Body of pancreas (tissue), 4 donors: ENCODE measurements around the gene TPH1. TPM values are rescaled to one million over a fixed set of nuclear protein-coding genes. Genes with fewer than 3 reads are reported as not detected.

Experiments used
- ATAC-seq: fragments of 150-250 bp; one replicate; pipeline ENCODE4 v1.9.1; 2016
- DNase-seq, 4 donors: peaks; one replicate each; pipeline ENCODE4 v3.0.0-alpha.2; 2019
- H3K27ac ChIP-seq, 4 donors: fragments of 200-600 bp; sonication (generic); 1 replicate in 3 of 4; 2 replicates in 1 of 4; pipeline versions ENCODE4 v1.5.1 to v1.6.1; 2016 to 2019; ENCODE audit warnings: mild to moderate bottlenecking in 1 of 4, mixed read lengths in 1 of 4, moderate library complexity in 1 of 4
- H3K27me3 ChIP-seq, 2 donors: fragments of 200-600 bp; sonication (generic); one replicate each; pipeline ENCODE4 v1.6.0; 2016; ENCODE audit warnings: mild to moderate bottlenecking in 1 of 2
- H3K36me3 ChIP-seq, 2 donors: fragments of 200-600 bp; sonication (generic); replicated peaks in 1 of 2; 2 replicates each; pipeline ENCODE4 v1.5.1; 2016; ENCODE audit warnings: low read depth in 2 of 2; ENCODE audit not compliant: insufficient read depth in 1 of 2
- H3K4me1 ChIP-seq: fragments of 200-600 bp; sonication (generic); one replicate; pipeline ENCODE4 v1.6.0; 2016
- H3K4me3 ChIP-seq, 2 donors: fragments of 200-600 bp; sonication (generic); 1 replicate in 1 of 2; 2 replicates in 1 of 2; pipeline ENCODE4 v1.5.1; 2016 to 2019
- H3K9me3 ChIP-seq, 3 donors: fragments of 200-600 bp; sonication (generic); 1 replicate in 2 of 3; 2 replicates in 1 of 3; pipeline ENCODE4 v1.5.1; 2016
- CTCF ChIP-seq, 7 experiments: fragments of 450-650 bp in 4 of 7; fragments of 200-600 bp in 3 of 7; sonication (generic) in 3 of 7; IDR thresholded peaks; one replicate each; pipeline ENCODE4 v1.5.1; 2016 to 2019; ENCODE audit warnings: antibody characterized with exemption in 7 of 7
- POLR2A ChIP-seq, 3 donors: fragments of 450-650 bp; IDR thresholded peaks; one replicate each; pipeline ENCODE4 v1.6.1; 2016; ENCODE audit warnings: antibody characterized with exemption in 3 of 3, mild to moderate bottlenecking in 2 of 3
- WGBS, 2 donors: methylation state at CpG; one replicate each; pipeline ENCODE4 v1.1.5; 2017; 5-methylcytosine and 5-hydroxymethylcytosine counted together
- intact Hi-C: fragments of 100-400 bp; cut with DNase I; formaldehyde crosslinking; loops from one replicate; pipeline ENCODE4 v1.15.1; 2023
- total RNA-seq, 2 donors: library from RNA; depleted of rRNA; stranded (reverse); fragments of >200 nt; gene quantifications; one replicate each; pipeline ENCODE4 v1.1.0, GENCODE V29; 2016

The TPH1 gene
- total RNA-seq: under 1 TPM in 1 of 2 donors, not detected in 1; 0.52 TPM

DNA sequence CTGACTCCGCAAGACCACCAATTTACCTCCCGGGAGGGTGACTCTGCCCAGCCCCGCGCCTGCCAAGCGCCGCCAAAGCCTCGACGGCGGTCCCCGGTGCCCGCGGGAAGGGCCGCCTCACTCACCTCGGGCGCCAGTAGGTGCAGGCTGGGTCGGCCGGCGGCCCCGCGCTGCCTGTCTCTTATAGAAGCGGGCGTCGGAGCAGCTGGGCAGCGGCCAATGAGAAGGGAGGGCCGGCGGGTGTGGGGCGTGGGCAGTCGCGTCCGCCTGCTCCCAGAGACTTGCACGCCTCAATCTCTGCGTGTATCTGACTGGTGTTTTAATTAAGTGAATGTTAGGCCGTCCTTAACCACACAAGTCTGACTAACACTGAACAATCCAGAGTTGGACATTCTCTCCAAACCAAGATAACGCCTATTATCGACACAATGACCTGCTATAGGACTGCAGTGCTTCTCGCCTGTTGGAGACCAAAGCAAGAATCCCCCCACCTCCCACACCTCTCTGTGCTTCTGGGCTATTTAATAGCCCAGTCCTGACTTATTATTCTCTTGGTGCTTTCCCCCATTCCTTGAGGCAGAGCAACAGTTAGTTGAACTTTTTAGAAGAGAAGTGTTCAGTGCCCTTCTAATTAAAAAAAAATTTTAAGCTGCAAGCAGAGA lies at the start of gene TPH1:
TPH1 (minus strand) TSS at position 154 of the 662 bp plus-strand sequence. CDS start 5,507 bp downstream, outside the sequence.
- peak; percentile 44 to 77 (median 61) for DNase-seq
- no peaks in the 10 kb centered on the region for H3K9me3 ChIP-seq
- H3K4me3 ChIP-seq: no peak within 1 kb of the TSS
- H3K36me3 ChIP-seq: no peaks in the 10 kb centered on the region
- intact Hi-C loops: no loop called here
- WGBS, 2 donors: 3 to 11% methylated on average over 21 to 36 of the region's 36 CpGs
- H3K27ac ChIP-seq: no peak within 1 kb of the TSS
- peaks cover 7% of the 10 kb centered on the region for H3K4me1 ChIP-seq
- peak; percentile 74 for ATAC-seq
- TF ChIP-seq POLR2A (IDR thresholded peaks at IDR 0.05) (no peak), CTCF (IDR thresholded peaks at IDR 0.05) (no peak)
- peaks cover 0 to 13% of the 10 kb centered on the region in 2 donors for H3K27me3 ChIP-seq

- no peak overlapping the region for H3K27ac ChIP-seq
- no peak for ATAC-seq
- H3K36me3 ChIP-seq: peaks cover 4 to 12% of the 10 kb centered on the region in 2 donors
- TF ChIP-seq POLR2A (IDR thresholded peaks at IDR 0.05) (no peak), CTCF (IDR thresholded peaks at IDR 0.05) (no peak)
- no peaks in the 10 kb centered on the region for H3K27me3 ChIP-seq
- no peaks in the 10 kb centered on the region for H3K4me1 ChIP-seq
- no peak for DNase-seq
- intact Hi-C loops: loop anchor here (10.0 kb wide), 1 partner anchor 79 kb away; the partner anchor contains the start of gene SERGEF
- H3K4me3 ChIP-seq: no peak overlapping the region
- no peaks in the 10 kb centered on the region for H3K9me3 ChIP-seq
Observed at GRCh38 chr11:18093959-18094358, 47.9 kb upstream of the TPH1 start.

DNA sequence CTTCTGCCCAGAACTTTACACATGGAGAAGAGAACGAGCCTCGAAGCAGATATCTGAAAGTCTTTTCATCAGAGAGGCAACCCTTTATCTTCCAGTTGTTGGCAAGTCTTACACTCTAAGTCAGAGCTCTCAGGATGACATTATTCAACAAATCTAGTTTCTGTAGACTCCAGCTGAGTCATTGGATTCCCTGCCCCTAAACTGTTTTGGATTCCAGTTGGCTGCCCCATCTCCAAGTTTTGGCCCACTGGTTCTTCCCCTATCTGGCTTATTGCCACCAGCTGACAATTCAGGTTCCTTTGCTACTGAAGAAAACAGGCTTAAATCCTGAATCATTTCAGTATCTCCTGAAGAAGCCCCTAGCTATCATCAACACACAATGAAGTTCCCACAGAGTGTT lies 45.7 kb upstream of the TPH1 start:
- ATAC-seq (no peak), DNase-seq (no peak)
- no peaks in the 10 kb centered on the region for H3K9me3 ChIP-seq
- TF ChIP-seq CTCF (IDR thresholded peaks at IDR 0.05): no peak
- TF ChIP-seq POLR2A (IDR thresholded peaks at IDR 0.05): no peak
- WGBS, 2 donors: 91 to 95% methylated on average over 2 of the region's 2 CpGs
- peaks cover 11 to 19% of the 10 kb centered on the region in 2 donors for H3K36me3 ChIP-seq
- intact Hi-C loops: loop anchor here (10.0 kb wide), 1 partner anchor 77 kb away; the partner anchor contains the start of gene SERGEF
- no peaks in the 10 kb centered on the region for H3K27me3 ChIP-seq
- H3K27ac ChIP-seq: no peak overlapping the region
- H3K4me1 ChIP-seq: no peaks in the 10 kb centered on the region
- H3K4me3 ChIP-seq: no peak overlapping the region

GRCh38 chr11:18088966-18089365 lies 42.9 kb upstream of the TPH1 start:
- 77 to 88% methylated on average over 3 of the region's 3 CpGs for WGBS, 2 donors
- no peak overlapping the region for H3K4me3 ChIP-seq
- no peaks in the 10 kb centered on the region for H3K4me1 ChIP-seq
- no peak overlapping the region for H3K27ac ChIP-seq
- DNase-seq (no peak), ATAC-seq (no peak)
- H3K36me3 ChIP-seq: peaks cover 11 to 15% of the 10 kb centered on the region in 2 donors
- H3K9me3 ChIP-seq: no peaks in the 10 kb centered on the region
- TF ChIP-seq CTCF (IDR thresholded peaks at IDR 0.05): no peak
- TF ChIP-seq POLR2A (IDR thresholded peaks at IDR 0.05): no peak
- intact Hi-C loops: no loop called here
- H3K27me3 ChIP-seq: no peaks in the 10 kb centered on the region

DNA sequence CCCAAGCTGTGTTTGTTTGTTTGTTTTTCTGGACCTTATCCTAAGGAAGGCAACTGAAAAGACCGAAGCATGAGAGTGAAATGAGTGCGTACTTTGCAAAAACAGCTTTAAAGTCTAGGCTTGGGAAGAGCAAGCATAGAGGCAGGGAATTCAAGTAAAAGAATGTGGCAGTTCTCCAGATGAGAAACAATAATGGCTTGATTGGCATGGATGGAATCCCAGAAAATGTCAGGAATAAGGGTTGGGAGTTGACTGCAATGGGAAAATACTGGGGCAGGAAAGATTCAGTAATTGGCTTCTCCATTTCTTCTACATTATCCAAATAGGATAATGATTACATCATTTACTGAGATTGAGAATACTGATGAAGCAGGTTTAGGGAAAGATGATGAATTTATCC lies 42.3 kb upstream of the TPH1 start:
- DNase-seq (no peak), ATAC-seq (no peak)
- WGBS, 2 donors: 95 to 96% methylated on average over 2 of the region's 2 CpGs
- Histone ChIP-seq H3K4me3 (no peak overlapping the region), H3K4me1 (no peaks in the 10 kb centered on the region), H3K27me3 (no peaks in the 10 kb centered on the region), H3K27ac (no peak overlapping the region), H3K36me3 (peaks cover 11 to 13% of the 10 kb centered on the region in 2 donors), H3K9me3 (no peaks in the 10 kb centered on the region)
- TF ChIP-seq CTCF (IDR thresholded peaks at IDR 0.05) (no peak), POLR2A (IDR thresholded peaks at IDR 0.05) (no peak)
- intact Hi-C loops: no loop called here
